ENCODE results near the gene RBM26.
A peak's percentile ranks its signal among the peaks of the same experiment; 100 is the strongest.

Gene RBM26

GRCh38 chr13:79405831-79406596 is at the start of gene RBM26:
TSS of gene RBM26 (minus strand) at chr13:79406255. CDS start at chr13:79405774, 481 bp downstream.
- peak; percentile 90 for DNase-seq

GRCh38 chr13:79455331-79455730 is 49.3 kb upstream of the RBM26 start:
- no peak for DNase-seq

GRCh38 chr13:79452239-79452913 is 46.3 kb upstream of the RBM26 start:
- DNase-seq = no peak

GRCh38 chr13:79451500-79451962 is 45.5 kb upstream of the RBM26 start:
- DNase-seq = peak; percentile 91 to 97

- no peak for DNase-seq
These were observed 44.1 kb upstream of the RBM26 start for GRCh38 chr13:79450110-79450509.

- DNase-seq = peak; percentile 40 to 68
These were observed 42.4 kb upstream of the RBM26 start for GRCh38 chr13:79448413-79448812.

GRCh38 chr13:79447741-79448140 is 41.7 kb upstream of the RBM26 start:
- no peak for DNase-seq

GRCh38 chr13:79447141-79447540 is 41.1 kb upstream of the RBM26 start:
- no peak for DNase-seq

GRCh38 chr13:79445968-79446645 is 40.1 kb upstream of the RBM26 start:
- no peak for DNase-seq

- no peak for DNase-seq
These were observed 36.7 kb upstream of the RBM26 start for GRCh38 chr13:79442706-79443105.

GRCh38 chr13:79442221-79442620 is 36.2 kb upstream of the RBM26 start:
- no peak for DNase-seq

GRCh38 chr13:79440958-79441528 is 35.0 kb upstream of the RBM26 start:
- no peak for DNase-seq

GRCh38 chr13:79439275-79439674 is 33.2 kb upstream of the RBM26 start:
- no peak for DNase-seq

- DNase-seq = no peak
These were observed 29.5 kb upstream of the RBM26 start for GRCh38 chr13:79435561-79435990.

- DNase-seq = no peak
These were observed 28.5 kb upstream of the RBM26 start for GRCh38 chr13:79434556-79434955.

GRCh38 chr13:79432992-79433391 is 26.9 kb upstream of the RBM26 start:
- DNase-seq = no peak

GRCh38 chr13:79432086-79432485 is 26.0 kb upstream of the RBM26 start:
- no peak for DNase-seq

- DNase-seq = no peak
These were observed 23.3 kb upstream of the RBM26 start for GRCh38 chr13:79429309-79429708.

GRCh38 chr13:79427883-79428282 is 21.8 kb upstream of the RBM26 start:
- DNase-seq = peak; percentile 62 to 65

- DNase-seq = no peak
These were observed 21.2 kb upstream of the RBM26 start for GRCh38 chr13:79427265-79427664.

- DNase-seq = peak; percentile 92
These were observed 18.0 kb upstream of the RBM26 start for GRCh38 chr13:79423801-79424642.

- no peak for DNase-seq
These were observed 17.3 kb upstream of the RBM26 start for GRCh38 chr13:79423340-79423739.

Measured in AML-193 (cell line).